ENCODE measurements around the gene SFTPA2.
"Not testable (repeated sequence)": the region's sequence is repeated elsewhere in the genome, so short reads cannot be mapped to it uniquely, and the experiment has no call there.

SFTPA2 gene

DNA sequence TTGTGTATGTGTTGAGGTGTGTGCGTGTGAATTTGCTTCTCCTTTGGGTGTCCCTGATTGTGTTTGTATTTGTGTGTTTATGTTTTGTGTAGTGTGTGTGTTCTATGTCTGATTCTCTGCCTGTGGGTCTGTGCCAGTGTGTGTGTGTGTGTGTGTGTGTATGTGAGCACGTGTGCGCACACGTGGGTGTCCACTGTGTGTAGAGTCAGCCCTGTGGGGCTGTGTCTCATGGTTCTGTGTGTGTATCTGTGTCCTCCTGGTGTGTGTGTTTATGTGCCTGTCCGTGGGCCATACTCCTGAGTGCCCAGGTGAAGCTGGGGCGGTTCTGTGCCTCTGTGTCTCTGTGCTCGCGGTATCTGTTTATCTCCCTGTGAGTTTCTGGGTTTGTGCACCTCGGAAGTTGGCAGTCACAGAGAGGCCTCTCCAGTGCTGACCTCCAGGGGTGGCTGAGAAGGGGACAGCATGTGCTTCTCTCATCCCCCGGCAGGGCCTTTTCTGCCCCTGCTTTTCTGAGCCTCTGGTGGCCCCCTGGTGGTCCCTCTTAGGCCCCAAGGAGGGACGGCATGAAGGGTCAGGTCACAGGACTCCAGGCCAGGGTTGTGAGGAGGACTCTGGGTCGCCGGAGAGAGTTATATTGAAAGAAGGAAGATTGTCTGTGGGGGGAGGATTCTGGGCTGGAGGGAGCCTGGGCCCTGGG lies 36.9 kb downstream of the SFTPA2 start:
- DNase-seq; H3K36me3 ChIP-seq; H3K4me1 ChIP-seq; H3K9me3 ChIP-seq; H3K27me3 ChIP-seq; H3K4me3 ChIP-seq (ENCODE audit: low read depth, low read length): not testable (repeated sequence)

DNA sequence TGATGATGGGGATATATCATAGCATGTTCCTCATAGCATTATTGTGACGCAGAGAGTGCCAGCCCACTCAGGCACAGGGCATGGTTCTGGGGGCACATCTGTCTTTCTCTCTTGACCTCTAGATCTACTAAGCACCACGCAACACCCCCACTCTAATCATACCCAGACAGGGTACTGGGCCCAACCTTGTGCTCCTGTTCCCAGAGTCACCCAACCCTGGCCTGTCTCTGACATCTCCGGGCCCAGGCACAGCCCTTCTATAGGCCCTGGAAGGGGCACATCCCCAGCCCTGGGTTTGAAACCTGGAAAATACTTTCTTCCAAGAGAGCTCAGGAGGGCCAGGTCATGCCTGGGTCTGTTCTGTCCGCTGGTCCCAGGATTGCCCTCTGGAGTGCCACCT lies 37.7 kb downstream of the SFTPA2 start:
- not testable (repeated sequence) for H3K4me1 ChIP-seq, H3K36me3 ChIP-seq

GRCh38 chr10:79521751-79522150 lies 38.5 kb downstream of the SFTPA2 start:
- H3K27me3 ChIP-seq; H3K4me1 ChIP-seq; DNase-seq; H3K9me3 ChIP-seq; H3K36me3 ChIP-seq; H3K4me3 ChIP-seq (ENCODE audit: low read depth, low read length): not testable (repeated sequence)

More for the DNA sequence above, 37.7 kb downstream of the SFTPA2 start:
- not testable (repeated sequence) for H3K4me3 ChIP-seq (ENCODE audit: low read depth, low read length); H3K9me3 ChIP-seq; DNase-seq; H3K27me3 ChIP-seq

- not testable (repeated sequence) for H3K27me3 ChIP-seq; H3K4me3 ChIP-seq (ENCODE audit: low read depth, low read length); H3K9me3 ChIP-seq
Observed at GRCh38 chr10:79517567-79517966, 42.6 kb downstream of the SFTPA2 start.

GRCh38 chr10:79516532-79517205 lies 43.5 kb downstream of the SFTPA2 start:
- not testable (repeated sequence) for H3K27me3 ChIP-seq; H3K36me3 ChIP-seq; H3K4me3 ChIP-seq (ENCODE audit: low read depth, low read length); H3K4me1 ChIP-seq; H3K9me3 ChIP-seq; DNase-seq

More at GRCh38 chr10:79517567-79517966, 42.6 kb downstream of the SFTPA2 start:
- not testable (repeated sequence) for H3K4me1 ChIP-seq, DNase-seq, H3K36me3 ChIP-seq

DNA sequence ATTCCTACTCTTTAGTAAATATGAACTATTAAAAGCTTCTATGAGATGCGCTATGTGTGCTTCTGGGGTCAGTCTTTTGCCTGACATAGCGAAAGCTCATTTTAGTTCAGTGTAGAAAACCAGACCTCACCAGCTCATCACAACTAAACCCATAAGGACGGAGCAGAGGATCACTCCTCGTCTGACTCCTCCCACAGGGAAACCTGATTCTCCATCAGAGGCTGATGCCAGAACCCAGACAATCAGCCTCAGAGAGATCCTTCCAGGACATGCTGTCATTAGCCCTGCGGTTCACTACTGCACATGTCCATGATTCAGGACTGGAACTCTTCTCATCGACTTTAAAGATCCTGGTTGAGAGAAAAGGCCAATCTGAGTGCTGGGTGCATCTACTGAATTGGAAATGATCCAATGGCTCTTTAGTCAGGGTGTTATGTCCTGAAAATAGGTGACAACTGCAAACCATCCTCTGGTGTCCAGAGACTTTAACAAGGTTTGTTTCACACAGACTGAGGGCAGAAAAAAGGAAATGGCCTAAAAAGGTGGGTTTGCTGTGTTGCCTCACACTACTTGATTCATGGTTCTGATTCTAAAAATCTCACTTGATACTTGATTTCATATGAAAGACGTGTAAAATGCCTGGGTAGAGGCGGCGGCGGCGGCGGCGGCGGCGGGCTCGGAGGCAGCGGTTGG lies 48.2 kb downstream of the SFTPA2 start, which contains the start of gene EIF5AL1:
TSS of gene EIF5AL1 (plus strand) at position 643 of the 693 bp plus-strand sequence. CDS start 117 bp downstream, outside the sequence.
- H3K4me3 ChIP-seq (ENCODE audit: low read depth, low read length); H3K4me1 ChIP-seq; H3K9me3 ChIP-seq; DNase-seq; H3K36me3 ChIP-seq; H3K27me3 ChIP-seq: not testable (repeated sequence)

DNA sequence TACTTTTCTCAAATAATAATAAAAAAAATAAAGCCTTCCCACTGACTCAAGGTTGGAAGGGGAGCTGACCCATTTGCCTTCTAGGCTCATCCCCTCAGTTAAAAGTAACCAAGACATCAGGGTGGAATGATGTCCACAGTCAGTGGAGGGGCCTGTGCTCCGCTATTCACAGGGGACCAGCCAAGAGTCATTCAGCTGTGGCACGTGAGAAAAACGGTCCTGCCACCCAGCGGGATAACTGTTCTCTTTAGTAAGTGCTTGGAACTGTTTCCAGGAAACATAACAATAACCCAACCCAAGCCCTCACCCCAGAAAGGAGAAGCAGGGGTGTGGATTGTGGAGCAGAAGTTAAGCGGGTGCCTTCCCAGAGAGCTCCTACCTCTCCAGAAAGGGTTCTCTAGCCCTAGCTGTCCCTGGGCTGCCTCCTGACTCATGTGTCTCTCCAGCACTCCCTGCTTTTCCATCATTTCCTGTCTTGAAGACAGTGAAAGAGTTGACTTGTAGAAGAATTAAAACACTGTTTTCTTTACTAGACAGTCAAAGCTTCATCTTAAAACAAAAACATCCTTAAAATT lies 50.2 kb downstream of the SFTPA2 start:
- not testable (repeated sequence) for DNase-seq; H3K4me3 ChIP-seq (ENCODE audit: low read depth, low read length); H3K27me3 ChIP-seq; H3K36me3 ChIP-seq; H3K4me1 ChIP-seq; H3K9me3 ChIP-seq

DNA sequence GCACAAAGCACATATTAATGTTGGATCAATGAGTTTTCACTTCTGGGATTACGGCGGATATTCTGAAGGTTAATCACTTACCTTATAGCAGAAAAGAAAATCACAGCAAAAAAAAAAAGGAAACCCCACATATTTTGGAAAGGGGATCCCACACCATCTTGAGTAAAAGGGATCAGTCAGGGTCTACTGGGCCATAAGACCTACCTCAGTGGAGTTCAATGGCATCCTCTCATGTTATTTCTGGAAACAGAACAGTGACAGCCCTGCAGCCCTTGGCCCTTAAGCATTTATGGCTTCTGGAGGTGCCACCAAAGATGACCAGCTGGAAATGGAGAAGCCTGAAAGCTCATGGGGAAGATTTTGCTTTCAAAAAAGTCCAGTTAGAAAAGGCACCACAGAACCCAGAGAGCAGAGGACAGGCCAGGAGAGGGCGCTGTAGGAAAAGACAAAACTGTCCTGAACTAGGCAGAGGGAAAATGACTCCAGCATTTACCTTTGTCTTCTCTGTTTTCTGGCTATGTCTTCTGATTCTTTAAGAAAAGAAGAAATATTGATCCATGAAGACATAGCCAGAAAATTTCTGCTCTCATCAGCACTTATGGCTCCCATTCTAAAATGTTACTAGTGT lies 50.8 kb downstream of the SFTPA2 start:
- H3K4me1 ChIP-seq; H3K27me3 ChIP-seq; H3K9me3 ChIP-seq; H3K4me3 ChIP-seq (ENCODE audit: low read depth, low read length); DNase-seq; H3K36me3 ChIP-seq: not testable (repeated sequence)

DNA sequence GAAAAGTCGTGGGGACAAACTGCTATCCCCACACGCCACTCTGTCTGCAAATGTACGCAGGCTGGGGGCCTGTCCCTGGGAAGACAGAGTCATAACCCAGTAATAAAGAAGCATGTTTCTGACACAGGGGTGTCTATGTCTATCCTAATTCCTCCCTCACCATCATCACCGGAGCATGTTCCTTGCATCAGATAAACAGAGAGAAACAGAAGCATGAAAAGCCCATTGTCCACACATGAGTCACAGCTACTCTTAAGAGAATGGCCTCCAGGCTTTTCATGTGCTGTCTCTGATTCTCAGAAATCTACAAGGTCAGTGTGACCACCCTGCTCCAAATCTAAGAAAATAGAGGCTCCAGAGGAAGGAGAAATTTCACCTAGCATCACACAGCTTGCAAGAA lies 52.0 kb downstream of the SFTPA2 start:
- not testable (repeated sequence) for H3K4me1 ChIP-seq; H3K9me3 ChIP-seq; DNase-seq; H3K36me3 ChIP-seq; H3K4me3 ChIP-seq (ENCODE audit: low read depth, low read length); H3K27me3 ChIP-seq

- no peaks in the 10 kb centered on the region for H3K36me3 ChIP-seq
Observed at GRCh38 chr10:79507440-79508167, 52.6 kb downstream of the SFTPA2 start.

More at GRCh38 chr10:79507440-79508167, 52.6 kb downstream of the SFTPA2 start:
- TF ChIP-seq CTCF (IDR thresholded peaks at IDR 0.05; ENCODE audit: low read depth, low read length), result no peak
- no peaks in the 10 kb centered on the region for H3K27me3 ChIP-seq
- H3K4me3 ChIP-seq (ENCODE audit: low read depth, low read length), result no peak overlapping the region
- DNase-seq, result no peak
- no peaks in the 10 kb centered on the region for H3K4me1 ChIP-seq
- H3K9me3 ChIP-seq, result no peaks in the 10 kb centered on the region

Measured in BE2C (cell line).